ENCODE data around the gene IFNA1.
"Not testable (repeated sequence)": the region's sequence is repeated elsewhere in the genome, so short reads cannot be mapped to it uniquely, and the experiment has no call there.

IFNA1 gene

GRCh38 chr9:21449312-21449711 is 9.1 kb downstream of the IFNA1 start:
- not testable (repeated sequence) for DNase-seq (ENCODE audit: low spot score)

- DNase-seq (ENCODE audit: low spot score): no peak
These were observed 10.6 kb downstream of the IFNA1 start for GRCh38 chr9:21450733-21451394.

GRCh38 chr9:21452681-21453080 is 12.4 kb downstream of the IFNA1 start:
- DNase-seq (ENCODE audit: low spot score): no peak

GRCh38 chr9:21454149-21454548 is 13.9 kb downstream of the IFNA1 start:
- no peak for DNase-seq (ENCODE audit: low spot score)

- DNase-seq (ENCODE audit: low spot score): peak; percentile 6
These were observed 15.1 kb downstream of the IFNA1 start for GRCh38 chr9:21455320-21455719.

GRCh38 chr9:21461377-21461776 is 21.1 kb downstream of the IFNA1 start:
- no peak for DNase-seq (ENCODE audit: low spot score)

GRCh38 chr9:21465138-21465537 is 24.9 kb downstream of the IFNA1 start:
- DNase-seq (ENCODE audit: low spot score): no peak

GRCh38 chr9:21465859-21466518 is 25.8 kb downstream of the IFNA1 start:
- DNase-seq (ENCODE audit: low spot score): peak; percentile 15

- no peak for DNase-seq (ENCODE audit: low spot score)
These were observed 29.9 kb downstream of the IFNA1 start for GRCh38 chr9:21470126-21470525.

GRCh38 chr9:21473236-21473635 is 33.0 kb downstream of the IFNA1 start:
- no peak for DNase-seq (ENCODE audit: low spot score)

GRCh38 chr9:21477466-21477865 is 37.2 kb downstream of the IFNA1 start:
- DNase-seq (ENCODE audit: low spot score): no peak

GRCh38 chr9:21479152-21479702 is 39.0 kb downstream of the IFNA1 start:
- DNase-seq (ENCODE audit: low spot score): no peak

- no peak for DNase-seq (ENCODE audit: low spot score)
These were observed 41.3 kb downstream of the IFNA1 start for GRCh38 chr9:21481470-21482056.

- DNase-seq (ENCODE audit: low spot score): no peak
These were observed 42.0 kb downstream of the IFNA1 start, which contains the start of gene IFNE for GRCh38 chr9:21482213-21482612. Gene IFNE (minus strand): TSS chr9:21482313. CDS start chr9:21481694, 619 bp downstream.

Measured in HuH-7 (cell line).